Measurements from ENCODE around the gene SMG6.

DNA sequence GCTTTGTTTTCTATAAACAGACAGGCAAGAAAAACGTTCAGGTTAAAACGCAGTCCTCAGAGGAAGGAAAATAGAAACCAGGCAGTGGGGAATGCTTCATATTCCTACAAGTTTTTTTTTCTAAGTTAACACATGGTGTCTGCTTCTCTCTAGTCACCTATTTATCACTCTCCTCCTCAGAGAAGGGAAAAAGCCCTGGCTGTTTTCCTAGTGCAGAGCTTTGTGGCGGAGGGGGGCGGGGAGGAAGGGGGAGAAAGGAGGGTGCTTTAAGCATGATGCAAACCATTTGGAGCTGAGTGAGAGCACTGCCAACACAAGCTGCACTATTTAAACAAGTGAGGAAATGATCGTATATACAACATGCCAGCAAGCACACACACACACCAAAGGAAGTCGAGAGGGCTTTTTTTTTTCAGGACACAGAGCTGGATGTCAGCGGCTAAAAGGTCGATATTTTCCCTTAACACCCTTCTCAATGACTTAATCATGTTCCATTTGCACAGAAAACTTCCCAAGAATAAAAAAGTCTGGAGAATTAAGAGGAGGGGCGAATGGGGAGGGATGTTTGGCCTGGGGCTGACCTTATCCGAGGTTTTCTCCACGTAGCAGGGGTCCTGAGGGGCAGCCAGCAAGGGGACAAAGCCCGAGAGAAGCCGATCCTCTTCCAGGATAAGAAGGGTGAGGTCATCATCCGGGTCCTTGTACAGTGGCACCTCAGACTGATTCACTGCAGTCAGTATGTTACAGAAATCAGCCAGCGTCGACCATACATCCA lies 131.3 kb downstream of the SMG6 start:
- TF ChIP-seq EP300 (IDR thresholded peaks at IDR 0.05): peak in 3 of 4 donors; percentile 45 to 78 (median 73)
- no peak for TF ChIP-seq CTCF (IDR thresholded peaks at IDR 0.05)
- peak; percentile 78 to 91 (median 89) for TF ChIP-seq POLR2AphosphoS5 (IDR thresholded peaks at IDR 0.05)

Data from sigmoid colon (tissue), 4 donors.